Esophagus squamous epithelium (tissue), 4 donors: ENCODE data around the gene MMAA.

Experiments used
- CTCF ChIP-seq, 6 experiments: fragments of 450-650 bp in 4 of 6; fragments of 200-600 bp in 2 of 6; sonication (generic) in 2 of 6; IDR thresholded peaks; one replicate each; pipeline ENCODE4 v1.5.1; 2016 to 2019; ENCODE audit warnings: antibody characterized with exemption in 6 of 6, mild to moderate bottlenecking in 4 of 6, moderate library complexity in 4 of 6
- POLR2A ChIP-seq, 4 donors: fragments of 450-650 bp; IDR thresholded peaks; one replicate each; pipeline ENCODE4 v1.6.1; 2017; ENCODE audit warnings: antibody characterized with exemption in 4 of 4, mild to moderate bottlenecking in 4 of 4, moderate library complexity in 3 of 4

DNA sequence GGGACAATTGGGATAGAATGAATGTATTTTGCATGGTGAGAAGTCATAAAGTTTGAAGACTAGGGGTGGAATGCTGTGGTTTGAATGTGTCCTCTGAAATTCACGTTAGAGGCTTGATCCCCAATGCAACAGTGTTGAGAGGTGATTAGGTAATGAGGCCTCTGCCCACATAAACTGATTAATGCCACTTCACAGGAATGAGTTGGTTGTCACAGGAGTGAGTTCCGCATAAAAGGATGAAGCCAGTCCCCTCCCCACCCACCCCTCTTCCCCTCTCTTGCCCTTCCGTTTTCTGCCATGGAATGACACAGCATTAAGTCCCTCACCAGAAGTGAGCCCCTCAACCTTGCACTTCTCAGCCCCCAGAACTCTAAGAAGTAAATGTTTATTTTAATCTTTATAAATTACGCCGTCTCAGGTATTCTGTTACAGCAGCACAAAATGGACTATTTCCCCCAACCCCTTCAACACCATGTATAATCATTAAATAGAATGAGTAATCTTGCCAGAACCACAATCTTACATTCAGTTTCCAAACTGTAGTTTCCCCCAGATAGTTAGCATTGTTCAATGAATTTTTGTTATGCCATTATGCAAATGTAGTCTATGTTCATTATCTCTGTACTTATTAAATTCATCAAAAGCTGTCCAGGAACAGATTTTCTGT lies 5.5 kb upstream of the MMAA start:
- TF ChIP-seq CTCF (IDR thresholded peaks at IDR 0.05) (no peak), POLR2A (IDR thresholded peaks at IDR 0.05) (no peak)
